ENCODE results near the gene HHAT.

DNA sequence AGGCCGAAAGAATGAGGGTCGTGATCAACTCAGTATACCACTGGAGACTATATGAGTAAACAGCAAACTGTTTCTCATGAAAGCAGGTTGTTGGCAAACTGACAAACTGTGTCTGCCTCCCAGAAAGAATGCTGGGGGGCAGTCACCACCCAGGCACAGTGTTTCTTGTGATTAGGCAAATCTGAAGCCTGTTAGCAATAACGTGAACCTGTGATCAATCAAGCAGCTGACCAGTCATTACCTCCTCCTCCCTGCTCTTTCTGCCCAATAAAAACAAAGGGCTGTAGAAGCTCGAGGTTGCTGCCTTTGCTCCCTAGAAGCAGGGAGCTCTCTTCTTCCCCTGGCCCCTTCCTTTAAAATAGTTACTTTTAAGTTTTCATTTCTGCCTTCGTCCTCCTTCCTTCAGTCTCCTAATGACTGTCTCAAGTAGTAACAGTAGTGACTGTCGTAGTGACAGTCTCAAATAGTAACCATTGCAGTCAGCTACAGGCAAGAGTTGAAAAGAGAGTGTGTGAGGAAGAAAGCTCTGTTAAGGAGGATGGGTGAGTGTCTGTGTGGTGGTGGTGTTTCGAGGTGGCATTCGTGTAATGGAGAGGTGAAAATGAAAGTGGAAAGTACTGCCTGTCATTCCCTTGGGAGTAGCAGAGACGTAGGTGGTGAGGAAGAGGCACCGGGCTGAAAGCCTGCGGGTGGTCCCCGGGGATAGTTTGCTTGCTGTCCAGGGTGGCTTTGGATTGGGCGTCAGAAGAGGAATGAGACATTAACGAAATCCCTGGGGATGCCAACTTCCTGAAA is 14.5 kb downstream of the HHAT start:
- no peak for TF ChIP-seq POLR2A (IDR thresholded peaks at IDR 0.05; ENCODE audit: low read length)
- TF ChIP-seq GATA1 (IDR thresholded peaks at IDR 0.05; ENCODE audit: low read depth, low read length), result no peak
